Measurements from ENCODE around the gene RCBTB2. TPM values are rescaled to one million over a fixed set of nuclear protein-coding genes. Genes with fewer than 3 reads are reported as not detected.
A peak's percentile ranks its signal among the peaks of the same experiment; 100 is the strongest.
"Not testable (repeated sequence)": the region's sequence is repeated elsewhere in the genome, so short reads cannot be mapped to it uniquely, and the experiment has no call there.

RCBTB2 gene
- total RNA-seq, 4 donors from 2014 or later: 29.1 to 49.6 (median 34.9) TPM

DNA sequence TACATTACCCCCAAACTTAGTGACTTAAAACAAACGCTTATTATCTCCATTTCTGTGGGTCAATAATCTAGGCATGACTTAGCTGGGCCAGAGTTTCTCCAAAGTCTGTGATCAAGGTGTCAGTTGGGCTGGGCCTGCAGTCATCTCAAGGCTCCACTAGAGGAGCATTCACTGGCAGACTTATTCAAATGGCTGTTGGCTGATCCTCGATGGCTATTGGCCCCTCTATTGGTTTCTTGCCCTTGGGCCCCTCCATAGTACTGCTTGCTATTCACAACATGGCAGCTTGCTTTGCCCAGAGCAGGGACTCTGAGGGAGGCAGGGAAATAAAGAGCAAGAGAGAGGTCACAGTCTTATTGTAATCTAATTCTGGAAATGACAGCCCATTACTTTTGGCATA lies 57.6 kb downstream of the RCBTB2 start:
- Histone ChIP-seq H3K27me3 (no peaks in the 10 kb centered on the region), H3K4me1 (no peaks in the 10 kb centered on the region), H3K36me3 (no peaks in the 10 kb centered on the region), H3K4me3 (replicated peaks in 1 of 3) (no peak overlapping the region), H3K27ac (no peak overlapping the region), H3K9me3 (no peaks in the 10 kb centered on the region)
- 97 to 100% methylated on average over 2 of the region's 2 CpGs for WGBS, 2 donors
- DNase-seq: no peak
- intact Hi-C loops (cut with DNase I): no loop called here
- TF ChIP-seq, protein P1, sequence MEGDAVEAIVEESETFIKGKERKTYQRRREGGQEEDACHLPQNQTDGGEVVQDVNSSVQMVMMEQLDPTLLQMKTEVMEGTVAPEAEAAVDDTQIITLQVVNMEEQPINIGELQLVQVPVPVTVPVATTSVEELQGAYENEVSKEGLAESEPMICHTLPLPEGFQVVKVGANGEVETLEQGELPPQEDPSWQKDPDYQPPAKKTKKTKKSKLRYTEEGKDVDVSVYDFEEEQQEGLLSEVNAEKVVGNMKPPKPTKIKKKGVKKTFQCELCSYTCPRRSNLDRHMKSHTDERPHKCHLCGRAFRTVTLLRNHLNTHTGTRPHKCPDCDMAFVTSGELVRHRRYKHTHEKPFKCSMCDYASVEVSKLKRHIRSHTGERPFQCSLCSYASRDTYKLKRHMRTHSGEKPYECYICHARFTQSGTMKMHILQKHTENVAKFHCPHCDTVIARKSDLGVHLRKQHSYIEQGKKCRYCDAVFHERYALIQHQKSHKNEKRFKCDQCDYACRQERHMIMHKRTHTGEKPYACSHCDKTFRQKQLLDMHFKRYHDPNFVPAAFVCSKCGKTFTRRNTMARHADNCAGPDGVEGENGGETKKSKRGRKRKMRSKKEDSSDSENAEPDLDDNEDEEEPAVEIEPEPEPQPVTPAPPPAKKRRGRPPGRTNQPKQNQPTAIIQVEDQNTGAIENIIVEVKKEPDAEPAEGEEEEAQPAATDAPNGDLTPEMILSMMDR (IDR thresholded peaks at IDR 0.05): no peak

GRCh38 chr13:48457578-48458242 lies 75.2 kb downstream of the RCBTB2 start:
- no peaks in the 10 kb centered on the region for H3K27me3 ChIP-seq
- H3K4me1 ChIP-seq: no peaks in the 10 kb centered on the region
- H3K9me3 ChIP-seq: no peaks in the 10 kb centered on the region
- no peak overlapping the region for H3K27ac ChIP-seq
- intact Hi-C loops (cut with DNase I): no loop called here
- H3K4me3 ChIP-seq (replicated peaks in 1 of 3): no peak overlapping the region
- no peak for DNase-seq
- H3K36me3 ChIP-seq: peaks cover 17 to 18% of the 10 kb centered on the region in 2 donors
- no peak for TF ChIP-seq POLR2A (IDR thresholded peaks at IDR 0.05)
- TF ChIP-seq, protein P1 (IDR thresholded peaks at IDR 0.05): no peak
- WGBS, 2 donors: 88 to 89% methylated on average over 5 to 22 of the region's 28 CpGs

DNA sequence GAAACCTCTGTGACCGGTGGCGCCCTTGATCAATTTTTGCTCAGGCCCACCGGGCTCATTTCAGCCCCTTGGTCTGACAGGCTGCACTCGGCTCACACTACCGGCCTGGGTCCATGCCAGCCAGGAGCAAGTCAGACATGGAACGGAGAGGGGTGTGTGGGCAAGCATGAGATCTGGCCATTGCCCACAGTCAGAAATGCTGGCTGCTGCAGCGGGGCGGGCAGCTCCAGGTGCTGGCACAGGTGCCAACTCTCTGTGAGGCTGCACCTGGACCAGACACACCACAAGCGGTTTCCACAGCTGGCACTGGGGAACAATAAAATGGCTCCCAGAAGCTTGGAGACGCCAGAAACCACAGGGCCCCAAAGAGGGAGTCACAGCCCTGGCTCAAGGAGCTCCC lies 76.3 kb downstream of the RCBTB2 start:
- TF ChIP-seq, protein P1 (IDR thresholded peaks at IDR 0.05): no peak
- TF ChIP-seq POLR2A (IDR thresholded peaks at IDR 0.05): no peak
- intact Hi-C loops (cut with DNase I): no loop called here
- H3K36me3 ChIP-seq: peaks cover 17 to 18% of the 10 kb centered on the region in 2 donors

GRCh38 chr13:48451196-48451595 lies 81.7 kb downstream of the RCBTB2 start:
- H3K9me3 ChIP-seq; H3K36me3 ChIP-seq; H3K27me3 ChIP-seq; intact Hi-C loops (cut with DNase I); H3K27ac ChIP-seq; H3K4me3 ChIP-seq (replicated peaks in 1 of 3); DNase-seq: not testable (repeated sequence)
- H3K4me1 ChIP-seq: peaks cover 8 to 18% of the 10 kb centered on the region in 2 donors

More for the DNA sequence above, 76.3 kb downstream of the RCBTB2 start:
- Histone ChIP-seq H3K4me3 (replicated peaks in 1 of 3) (no peak overlapping the region), H3K27ac (no peak overlapping the region), H3K4me1 (no peaks in the 10 kb centered on the region), H3K27me3 (no peaks in the 10 kb centered on the region), H3K9me3 (no peaks in the 10 kb centered on the region)
- 94 to 95% methylated on average over 8 to 10 of the region's 10 CpGs for WGBS, 2 donors
- DNase-seq: no peak

GRCh38 chr13:48449656-48450055 lies 83.2 kb downstream of the RCBTB2 start:
- intact Hi-C loops (cut with DNase I): no loop called here
- Histone ChIP-seq H3K27me3 (no peaks in the 10 kb centered on the region), H3K4me3 (replicated peaks in 1 of 3) (no peak overlapping the region), H3K4me1 (peaks cover 8 to 19% of the 10 kb centered on the region in 2 donors), H3K27ac (peak overlapping the region in 2 of 3 donors; percentile 35 to 46), H3K36me3 (no peaks in the 10 kb centered on the region), H3K9me3 (no peaks in the 10 kb centered on the region)
- no peak for TF ChIP-seq POLR2A (IDR thresholded peaks at IDR 0.05)
- TF ChIP-seq, protein P1 (IDR thresholded peaks at IDR 0.05): no peak
- no peak for DNase-seq
- 87 to 91% methylated on average over 2 of the region's 2 CpGs for WGBS, 2 donors

All from thyroid gland (tissue), 4 donors.